Endothelial cell (in vitro differentiated cells): ENCODE results near the gene CCDC71. TPM values are rescaled to one million over a fixed set of nuclear protein-coding genes. Genes with fewer than 3 reads are reported as not detected.

Source experiments
- DNase-seq: peaks from one replicate; pipeline ENCODE4 v3.0.0; 2021; ENCODE audit warnings: low spot score
- H3K27ac Mint-ChIP-seq: one replicate; pipeline ENCODE4 v1.8.0; 2021; ENCODE audit warnings: mixed read lengths, inconsistent platforms; ENCODE audit not compliant: unreplicated experiment
- H3K27me3 Mint-ChIP-seq: one replicate; pipeline ENCODE4 v1.8.0; 2021; ENCODE audit warnings: mild to moderate bottlenecking, moderate library complexity, mixed read lengths, inconsistent platforms; ENCODE audit not compliant: unreplicated experiment
- H3K36me3 Mint-ChIP-seq: one replicate; pipeline ENCODE4 v1.8.0; 2021; ENCODE audit warnings: mild to moderate bottlenecking, low read depth, mixed read lengths, inconsistent platforms; ENCODE audit not compliant: unreplicated experiment
- H3K4me1 Mint-ChIP-seq: one replicate; pipeline ENCODE4 v1.8.0; 2021; ENCODE audit warnings: mild to moderate bottlenecking, mixed read lengths, inconsistent platforms; ENCODE audit not compliant: unreplicated experiment
- H3K4me3 Mint-ChIP-seq: one replicate; pipeline ENCODE4 v1.8.0; 2021; ENCODE audit warnings: mild to moderate bottlenecking, mixed read lengths, inconsistent platforms; ENCODE audit not compliant: unreplicated experiment
- H3K9me3 Mint-ChIP-seq: one replicate; pipeline ENCODE4 v1.8.0; 2021; ENCODE audit warnings: mixed read lengths, inconsistent platforms; ENCODE audit not compliant: unreplicated experiment
- total RNA-seq: library from RNA; stranded (reverse); fragmentation: NEBNext Ultra II Directional; extraction: Animal tissue kit (Norgen Biotek cat#: 25700); gene quantifications from one replicate; pipeline ENCODE4 v1.2.1, GENCODE V29; 2021; ENCODE audit not compliant: unreplicated experiment
- TF ChIP-seq, protein P1 (sequence below): fragments of 200-600 bp; sonication (generic); IDR thresholded peaks from one replicate; pipeline ENCODE4 v1.5.0; 2021; ENCODE audit warnings: antibody characterized with exemption; ENCODE audit not compliant: unreplicated experiment

CCDC71 gene
- total RNA-seq, 1 donor from 2014 or later = 24.8 TPM

GRCh38 chr3:49122886-49123545, 43.1 kb downstream of the CCDC71 start:
- H3K9me3 Mint-ChIP-seq = no peaks in the 10 kb centered on the region
- peaks cover 5% of the 10 kb centered on the region for H3K4me1 Mint-ChIP-seq
- peaks cover 5% of the 10 kb centered on the region for H3K27me3 Mint-ChIP-seq
- TF ChIP-seq, protein P1, sequence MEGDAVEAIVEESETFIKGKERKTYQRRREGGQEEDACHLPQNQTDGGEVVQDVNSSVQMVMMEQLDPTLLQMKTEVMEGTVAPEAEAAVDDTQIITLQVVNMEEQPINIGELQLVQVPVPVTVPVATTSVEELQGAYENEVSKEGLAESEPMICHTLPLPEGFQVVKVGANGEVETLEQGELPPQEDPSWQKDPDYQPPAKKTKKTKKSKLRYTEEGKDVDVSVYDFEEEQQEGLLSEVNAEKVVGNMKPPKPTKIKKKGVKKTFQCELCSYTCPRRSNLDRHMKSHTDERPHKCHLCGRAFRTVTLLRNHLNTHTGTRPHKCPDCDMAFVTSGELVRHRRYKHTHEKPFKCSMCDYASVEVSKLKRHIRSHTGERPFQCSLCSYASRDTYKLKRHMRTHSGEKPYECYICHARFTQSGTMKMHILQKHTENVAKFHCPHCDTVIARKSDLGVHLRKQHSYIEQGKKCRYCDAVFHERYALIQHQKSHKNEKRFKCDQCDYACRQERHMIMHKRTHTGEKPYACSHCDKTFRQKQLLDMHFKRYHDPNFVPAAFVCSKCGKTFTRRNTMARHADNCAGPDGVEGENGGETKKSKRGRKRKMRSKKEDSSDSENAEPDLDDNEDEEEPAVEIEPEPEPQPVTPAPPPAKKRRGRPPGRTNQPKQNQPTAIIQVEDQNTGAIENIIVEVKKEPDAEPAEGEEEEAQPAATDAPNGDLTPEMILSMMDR = no peak
- DNase-seq = no peak
- H3K4me3 Mint-ChIP-seq = no peak overlapping the region
- H3K27ac Mint-ChIP-seq = no peak overlapping the region
- peaks cover 27% of the 10 kb centered on the region for H3K36me3 Mint-ChIP-seq

- peaks cover 28% of the 10 kb centered on the region for H3K36me3 Mint-ChIP-seq
- TF ChIP-seq, protein P1 = no peak
- peak overlapping the region; percentile 83 for H3K4me3 Mint-ChIP-seq
- peak overlapping the region; percentile 75 for H3K27ac Mint-ChIP-seq
- no peak for DNase-seq
- H3K27me3 Mint-ChIP-seq = peaks cover 5% of the 10 kb centered on the region
- H3K9me3 Mint-ChIP-seq = no peaks in the 10 kb centered on the region
- H3K4me1 Mint-ChIP-seq = peaks cover 5% of the 10 kb centered on the region
These were observed 43.7 kb downstream of the CCDC71 start for GRCh38 chr3:49122451-49122850.

GRCh38 chr3:49122022-49122421, 44.1 kb downstream of the CCDC71 start:
- Mint-ChIP-seq H3K36me3 (peaks cover 30% of the 10 kb centered on the region), H3K27ac (peak overlapping the region; percentile 75), H3K9me3 (no peaks in the 10 kb centered on the region), H3K27me3 (peaks cover 5% of the 10 kb centered on the region), H3K4me1 (peaks cover 5% of the 10 kb centered on the region), H3K4me3 (peak overlapping the region; percentile 83)
- TF ChIP-seq, protein P1 = no peak
- no peak for DNase-seq

DNA sequence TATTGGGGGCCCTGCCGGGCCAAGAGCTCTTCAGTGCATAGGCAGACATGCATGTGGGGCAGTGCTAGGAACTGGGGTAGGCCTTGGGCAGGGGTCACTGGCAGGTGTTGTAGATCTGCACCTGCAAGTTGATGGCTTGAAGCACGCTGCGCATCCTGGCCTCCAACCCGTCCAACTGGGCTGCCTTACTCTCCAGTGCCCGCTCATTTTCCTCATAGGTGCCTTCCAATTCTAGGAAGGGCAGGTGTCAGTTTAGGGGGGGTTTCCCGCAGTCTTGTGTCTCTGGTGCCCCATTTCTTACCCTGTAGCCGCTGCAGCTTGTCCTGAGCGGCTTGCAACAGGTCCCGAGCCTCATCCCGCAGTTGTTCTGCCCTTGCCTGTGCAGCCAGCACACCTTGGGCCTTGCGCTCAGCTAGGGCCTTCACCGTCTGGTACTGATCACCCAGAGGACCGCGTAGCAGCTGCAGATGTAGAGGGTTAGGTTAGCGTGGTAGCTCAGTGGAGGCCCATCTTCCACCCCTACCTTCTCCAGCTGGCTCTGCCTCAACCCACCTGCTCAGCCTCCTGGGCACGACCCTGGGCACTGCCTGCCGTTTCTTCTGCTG, 44.9 kb downstream of the CCDC71 start:
- Mint-ChIP-seq H3K4me3 (peak overlapping the region; percentile 83), H3K36me3 (peaks cover 29% of the 10 kb centered on the region), H3K27me3 (peaks cover 5% of the 10 kb centered on the region), H3K27ac (no peak overlapping the region), H3K9me3 (no peaks in the 10 kb centered on the region), H3K4me1 (peaks cover 5% of the 10 kb centered on the region)
- TF ChIP-seq, protein P1 = no peak
- DNase-seq = no peak
